Left lung (tissue), 10 donors: ENCODE results near the gene ADAM12. TPM values are rescaled to one million over a fixed set of nuclear protein-coding genes. Genes with fewer than 3 reads are reported as not detected.

Experiments
- ATAC-seq: fragments of 200-7000 bp; cut with Tn5 transposase; one replicate; pipeline ENCODE4 v1.9.1; 2020; ENCODE audit warnings: moderate library complexity
- DNase-seq, 4 donors: peaks; one replicate each; pipeline ENCODE4 v3.0.0-alpha.2; 2013 to 2020
- H3K27ac ChIP-seq, 2 donors: fragments of 200-600 bp; sonication (generic) in 1 of 2; one replicate each; pipeline versions ENCODE4 v1.5.0 to v1.8.0; 2020 to 2021
- H3K27me3 ChIP-seq, 2 donors: fragments of 200-600 bp; sonication (generic) in 1 of 2; one replicate each; pipeline versions ENCODE4 v1.5.0 to v1.8.0; 2020 to 2021
- H3K36me3 ChIP-seq, 2 donors: fragments of 200-600 bp; sonication (generic) in 1 of 2; one replicate each; pipeline versions ENCODE4 v1.5.0 to v1.8.0; 2020 to 2021
- H3K4me1 ChIP-seq, 2 donors: fragments of 200-600 bp; one replicate each; pipeline ENCODE4 v1.8.0; 2021
- H3K4me3 ChIP-seq, 2 donors: fragments of 200-600 bp; sonication (generic) in 1 of 2; one replicate each; pipeline versions ENCODE4 v1.5.0 to v1.8.0; 2020 to 2021; ENCODE audit warnings: mild to moderate bottlenecking in 1 of 2
- H3K9me3 ChIP-seq, 2 donors: fragments of 200-600 bp; sonication (generic) in 1 of 2; one replicate each; pipeline versions ENCODE4 v1.5.0 to v1.8.0; 2020 to 2021
- intact Hi-C, 2 donors: fragments of 100-400 bp; cut with DNase I; formaldehyde crosslinking; loops; one replicate each; pipeline versions ENCODE4 v1.11.2 to v1.14.2; 2022
- polyA plus RNA-seq, 6 donors: library from polyadenylated mRNA; unstranded; fragments of 120-200 nt; gene quantifications; one replicate each; pipeline ENCODE4 v1.2.1, GENCODE V29; 2013; ENCODE audit not compliant: insufficient read length in 6 of 6
- total RNA-seq, 2 donors: library from RNA; stranded (reverse); fragmentation: NEBNext Ultra II Directional; extraction: Animal tissue kit (Norgen Biotek cat#: 25700); gene quantifications; one replicate each; pipeline ENCODE4 v1.2.1, GENCODE V29; 2021
- TF ChIP-seq, protein P1 (sequence below), 2 donors: fragments of 200-600 bp; sonication (generic) in 1 of 2; IDR thresholded peaks; one replicate each; pipeline versions ENCODE4 v1.5.0 to v1.8.0; 2021; ENCODE audit warnings: antibody characterized with exemption in 2 of 2
- donor health status: DM: no; HTN: yes; CAD: no.
- donor health status: DM: no; HTN: no; CAD: no.

ADAM12 gene
- total and polyA plus RNA-seq, 8 donors = 2.6 to 22.4 (median 10.7) TPM

DNA sequence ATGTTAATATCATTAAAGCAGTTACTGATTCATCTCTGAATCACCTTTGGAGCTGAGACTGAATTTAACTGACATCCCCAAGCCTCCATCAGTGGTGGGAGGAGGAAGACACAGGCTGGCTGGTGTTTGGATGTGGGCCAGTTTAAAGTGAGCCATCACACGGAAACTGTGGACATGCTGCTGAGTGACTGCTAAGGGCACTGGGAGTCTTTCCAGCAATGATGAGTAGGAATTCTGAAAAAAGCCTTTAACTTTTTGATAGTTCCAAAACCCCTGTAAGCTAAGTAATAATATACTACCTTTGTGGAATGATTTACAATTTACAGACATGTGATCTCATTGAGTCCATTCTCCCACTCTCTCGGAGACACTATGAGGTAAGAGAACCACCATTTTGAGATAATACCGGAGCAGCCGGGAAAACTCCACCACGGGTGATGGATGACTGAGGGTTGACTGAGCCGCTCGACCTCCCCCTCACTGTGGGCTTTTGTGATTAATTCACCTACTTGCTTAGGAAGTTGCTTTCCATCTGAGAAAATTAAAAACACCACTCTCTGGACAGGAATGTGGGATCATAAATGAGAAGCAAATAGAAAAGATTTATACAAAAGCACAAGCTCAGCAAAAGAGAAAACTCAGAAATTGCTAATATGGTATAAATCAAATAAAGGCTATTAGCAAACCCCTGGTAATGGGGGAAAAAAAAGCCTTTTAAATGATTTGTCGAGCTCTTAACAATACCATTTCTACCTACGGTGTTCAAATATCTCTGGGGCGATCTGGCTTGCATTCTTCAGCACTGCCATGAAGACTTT, 297.2 kb downstream of the ADAM12 start:
- Histone ChIP-seq H3K9me3 (no peaks in the 10 kb centered on the region), H3K27me3 (no peaks in the 10 kb centered on the region), H3K4me3 (no peak overlapping the region), H3K36me3 (no peaks in the 10 kb centered on the region), H3K4me1 (no peaks in the 10 kb centered on the region), H3K27ac (no peak overlapping the region)
- TF ChIP-seq, protein P1, sequence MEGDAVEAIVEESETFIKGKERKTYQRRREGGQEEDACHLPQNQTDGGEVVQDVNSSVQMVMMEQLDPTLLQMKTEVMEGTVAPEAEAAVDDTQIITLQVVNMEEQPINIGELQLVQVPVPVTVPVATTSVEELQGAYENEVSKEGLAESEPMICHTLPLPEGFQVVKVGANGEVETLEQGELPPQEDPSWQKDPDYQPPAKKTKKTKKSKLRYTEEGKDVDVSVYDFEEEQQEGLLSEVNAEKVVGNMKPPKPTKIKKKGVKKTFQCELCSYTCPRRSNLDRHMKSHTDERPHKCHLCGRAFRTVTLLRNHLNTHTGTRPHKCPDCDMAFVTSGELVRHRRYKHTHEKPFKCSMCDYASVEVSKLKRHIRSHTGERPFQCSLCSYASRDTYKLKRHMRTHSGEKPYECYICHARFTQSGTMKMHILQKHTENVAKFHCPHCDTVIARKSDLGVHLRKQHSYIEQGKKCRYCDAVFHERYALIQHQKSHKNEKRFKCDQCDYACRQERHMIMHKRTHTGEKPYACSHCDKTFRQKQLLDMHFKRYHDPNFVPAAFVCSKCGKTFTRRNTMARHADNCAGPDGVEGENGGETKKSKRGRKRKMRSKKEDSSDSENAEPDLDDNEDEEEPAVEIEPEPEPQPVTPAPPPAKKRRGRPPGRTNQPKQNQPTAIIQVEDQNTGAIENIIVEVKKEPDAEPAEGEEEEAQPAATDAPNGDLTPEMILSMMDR (IDR thresholded peaks at IDR 0.05) = no peak
- intact Hi-C loops = no loop called here
- peak; percentile 46 for ATAC-seq
- DNase-seq = no peak

DNA sequence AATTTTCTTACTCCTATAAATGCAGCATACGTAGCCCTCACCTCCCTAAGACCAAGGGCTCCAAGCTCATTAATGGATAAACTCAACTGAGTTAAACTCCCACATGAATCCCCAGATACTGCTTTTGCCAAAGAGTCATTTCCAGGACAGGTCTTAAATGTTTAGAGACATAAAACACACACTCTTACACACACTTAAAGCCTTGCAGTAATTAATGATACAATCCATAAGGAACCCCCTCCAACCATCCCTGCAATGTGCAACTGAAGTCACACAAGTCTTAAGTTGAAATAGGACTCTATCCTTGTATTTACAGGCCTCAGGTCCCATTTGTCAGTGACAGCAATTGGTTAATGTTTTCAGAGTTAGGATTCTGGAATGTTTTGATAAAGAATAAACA, 297.8 kb downstream of the ADAM12 start:
- Histone ChIP-seq H3K4me1 (no peaks in the 10 kb centered on the region), H3K9me3 (no peaks in the 10 kb centered on the region), H3K27me3 (no peaks in the 10 kb centered on the region), H3K36me3 (no peaks in the 10 kb centered on the region), H3K27ac (no peak overlapping the region), H3K4me3 (no peak overlapping the region)
- ATAC-seq (no peak), DNase-seq (no peak)
- intact Hi-C loops = no loop called here
- TF ChIP-seq, protein P1 (IDR thresholded peaks at IDR 0.05) = no peak

DNA sequence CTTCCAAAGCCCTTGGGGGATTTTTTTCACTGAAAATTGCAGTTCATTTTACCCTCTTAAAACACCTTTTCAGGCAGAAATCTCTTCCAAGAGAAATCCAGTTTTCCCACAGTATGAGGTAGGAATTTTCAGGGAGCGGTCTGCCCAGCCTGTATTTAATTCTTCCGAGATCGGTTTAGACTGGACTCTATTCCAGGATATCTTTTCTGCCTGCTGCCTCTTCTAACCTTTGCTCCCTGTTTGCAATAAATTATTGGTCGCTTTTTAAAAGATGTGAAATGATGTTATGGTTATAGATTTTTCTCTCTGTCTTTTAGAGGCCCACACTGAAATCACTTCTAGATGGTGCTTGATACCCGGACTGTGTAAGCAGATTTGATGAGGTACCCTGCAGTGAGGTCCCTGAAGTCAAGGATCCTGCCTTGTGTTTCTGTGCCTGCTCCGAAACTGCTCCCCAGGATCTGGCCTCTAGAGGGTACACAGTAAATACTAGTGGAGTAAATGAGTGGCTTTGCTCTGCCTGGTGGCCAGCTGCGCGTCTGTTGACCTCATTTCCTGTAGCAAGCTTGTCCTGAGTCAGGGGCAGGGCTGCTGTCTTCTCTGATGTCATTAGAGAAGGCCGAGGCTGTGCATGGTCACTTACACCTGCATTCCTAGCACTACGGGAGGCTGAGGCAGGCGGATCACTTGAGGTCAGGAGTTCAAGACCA, 300.3 kb downstream of the ADAM12 start:
- Histone ChIP-seq H3K4me1 (no peaks in the 10 kb centered on the region), H3K4me3 (no peak overlapping the region), H3K9me3 (no peaks in the 10 kb centered on the region), H3K27ac (no peak overlapping the region), H3K36me3 (no peaks in the 10 kb centered on the region), H3K27me3 (no peaks in the 10 kb centered on the region)
- ATAC-seq (no peak), DNase-seq (no peak)
- TF ChIP-seq, protein P1 (IDR thresholded peaks at IDR 0.05) = no peak
- intact Hi-C loops = no loop called here

DNA sequence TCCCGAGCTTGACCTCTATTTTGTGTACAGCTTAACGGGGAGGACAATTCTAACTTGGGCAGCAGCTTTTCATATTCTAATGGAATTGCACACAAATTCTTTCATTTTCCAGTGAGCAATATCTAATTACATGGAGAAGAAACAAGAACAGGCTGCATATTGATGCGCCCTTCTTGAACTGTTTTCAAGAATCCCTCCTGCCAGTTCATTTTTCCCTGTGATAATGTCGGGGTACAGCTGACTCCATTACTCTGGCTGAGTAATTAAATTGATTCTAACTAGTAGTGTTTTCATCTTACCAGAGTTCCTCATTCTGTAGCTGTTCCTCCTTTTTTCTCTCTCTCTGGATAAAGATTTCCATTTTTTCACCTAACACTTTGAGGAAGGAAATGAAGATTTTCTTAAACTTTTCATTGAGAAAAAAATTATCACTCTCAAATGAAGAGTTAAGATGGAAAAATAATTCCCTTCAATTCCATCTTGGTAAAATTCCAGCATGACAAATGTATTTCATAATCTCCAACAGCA, 301.1 kb downstream of the ADAM12 start:
- intact Hi-C loops = no loop called here
- no peaks in the 10 kb centered on the region for H3K27me3 ChIP-seq
- no peaks in the 10 kb centered on the region for H3K9me3 ChIP-seq
- no peaks in the 10 kb centered on the region for H3K4me1 ChIP-seq
- H3K4me3 ChIP-seq = no peak overlapping the region
- no peak for DNase-seq
- H3K36me3 ChIP-seq = no peaks in the 10 kb centered on the region
- TF ChIP-seq, protein P1 (IDR thresholded peaks at IDR 0.05) = no peak
- H3K27ac ChIP-seq = no peak overlapping the region
- ATAC-seq = no peak

DNA sequence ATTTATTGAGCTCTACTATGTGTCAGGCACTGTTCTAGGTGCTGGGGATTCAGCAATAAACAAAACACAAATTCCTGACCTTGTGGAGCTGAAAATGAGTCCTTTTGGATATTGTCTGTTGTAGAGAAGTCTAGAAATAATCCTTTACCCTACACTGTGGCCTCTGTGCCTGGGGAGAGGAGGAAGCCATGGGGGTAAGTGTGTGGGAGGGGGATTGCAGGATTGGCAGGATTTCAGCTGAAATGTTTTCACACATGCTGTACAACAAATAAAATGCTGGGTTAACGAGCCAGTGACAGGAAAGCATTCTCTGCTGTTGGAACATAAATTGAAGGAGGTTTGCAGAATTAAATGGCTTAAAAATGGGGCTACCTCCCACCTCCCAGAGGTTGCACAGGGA, 302.5 kb downstream of the ADAM12 start:
- no peaks in the 10 kb centered on the region for H3K27me3 ChIP-seq
- DNase-seq = no peak
- no peak overlapping the region for H3K27ac ChIP-seq
- H3K4me3 ChIP-seq = no peak overlapping the region
- H3K4me1 ChIP-seq = no peaks in the 10 kb centered on the region
- ATAC-seq = no peak
- intact Hi-C loops = no loop called here
- no peaks in the 10 kb centered on the region for H3K9me3 ChIP-seq
- TF ChIP-seq, protein P1 (IDR thresholded peaks at IDR 0.05) = no peak
- no peaks in the 10 kb centered on the region for H3K36me3 ChIP-seq
